GM23338 (cell line): ENCODE measurements around the gene INPP4A. TPM values are rescaled to one million over a fixed set of nuclear protein-coding genes. Genes with fewer than 3 reads are reported as not detected.

Experiments
- ETS1 ChIP-seq: IDR thresholded peaks from 2 replicates; pipeline ENCODE4 v1.6.1; 2016; ENCODE audit warnings: antibody characterized with exemption
- EZH2phosphoT487 ChIP-seq: fragments of 200-600 bp; sonication (generic); IDR thresholded peaks from one replicate; pipeline ENCODE4 v1.8.1; 2018; ENCODE audit warnings: antibody characterized with exemption; ENCODE audit not compliant: unreplicated experiment
- JUNB ChIP-seq: IDR thresholded peaks from one replicate; pipeline ENCODE4 v1.6.1; 2016; ENCODE audit warnings: antibody characterized with exemption; ENCODE audit not compliant: unreplicated experiment
- REST ChIP-seq: IDR thresholded peaks from one replicate; pipeline ENCODE4 v1.6.1; 2018; ENCODE audit warnings: antibody characterized with exemption; ENCODE audit not compliant: unreplicated experiment
- ZNF462 ChIP-seq: fragments of 250-450 bp; sonication (Bioruptor Pico); IDR thresholded peaks from 2 replicates; pipeline ENCODE4 v1.5.0; 2020; ENCODE audit warnings: mild to moderate bottlenecking, moderate library complexity
- polyA plus RNA-seq: library from polyadenylated mRNA; unstranded; fragments of >200 nt; fragmentation: Nextera tagmentation; extraction: Ambion mirVana; gene quantifications from 2 replicates; pipeline ENCODE4 v1.2.1, GENCODE V29; 2016
- total RNA-seq: library from RNA; depleted of rRNA; stranded (reverse); fragments of >200 nt; shearing (Covaris generic); gene quantifications from 2 replicates; pipeline ENCODE4 v1.2.3, GENCODE V29; 2014

The INPP4A gene
- total and polyA plus RNA-seq, 2 experiments from 2014 or later: 8.5 to 36.9 TPM

- TF ChIP-seq ZNF462 (CRISPR knock-in tag) (no peak), REST (no peak), JUNB (no peak), ETS1 (no peak), EZH2phosphoT487 (no peak)
These were observed 26.2 kb downstream of the INPP4A start (continued) for GRCh38 chr2:98470851-98471255.
